Measurements from ENCODE around the gene MCCD1. TPM values are rescaled to one million over a fixed set of nuclear protein-coding genes. Genes with fewer than 3 reads are reported as not detected.

Gene MCCD1
- total and polyA plus RNA-seq, 5 donors: not detected

- ATAC-seq: no peak
- 48% methylated on average over 9 of the region's 9 CpGs for WGBS
These were observed 4.1 kb downstream of the MCCD1 start for GRCh38 chr6:31532644-31533454.

GRCh38 chr6:31533455-31533841 lies 4.7 kb downstream of the MCCD1 start:
- no peak for ATAC-seq
- no peaks in the 10 kb centered on the region for H3K4me1 ChIP-seq (ENCODE audit: control insufficient read depth, insufficient read depth, low read length)
- WGBS: 94% methylated on average over 1 of the region's 1 CpG

More at GRCh38 chr6:31532644-31533454, 4.1 kb downstream of the MCCD1 start:
- Histone ChIP-seq H3K4me1 (ENCODE audit: control insufficient read depth, insufficient read depth, low read length) (no peaks in the 10 kb centered on the region), H3K9me3 (ENCODE audit: control insufficient read depth, low read length) (no peaks in the 10 kb centered on the region), H3K4me3 (ENCODE audit: low read length) (no peak overlapping the region), H3K27me3 (ENCODE audit: control insufficient read depth, insufficient read depth) (no peaks in the 10 kb centered on the region), H3K27ac (ENCODE audit: low read length) (no peak overlapping the region)
- intact Hi-C loops (cut with DNase I): loop anchor here in 1 of 4 donors (5.0 kb wide), 1 partner anchor 41 kb away; no protein-coding TSS in a partner anchor
- no peak for DNase-seq

GRCh38 chr6:31534011-31534410 lies 5.2 kb downstream of the MCCD1 start:
- intact Hi-C loops (cut with DNase I): loop anchor here in 1 of 4 donors (5.0 kb wide), 1 partner anchor 42 kb away; no protein-coding TSS in a partner anchor
- Histone ChIP-seq H3K27ac (ENCODE audit: low read length) (no peak overlapping the region), H3K27me3 (ENCODE audit: control insufficient read depth, insufficient read depth) (no peaks in the 10 kb centered on the region), H3K9me3 (ENCODE audit: control insufficient read depth, low read length) (no peaks in the 10 kb centered on the region), H3K4me1 (ENCODE audit: control insufficient read depth, insufficient read depth, low read length) (no peaks in the 10 kb centered on the region), H3K4me3 (ENCODE audit: low read length) (no peak overlapping the region)
- no peak for ATAC-seq
- WGBS: 87% methylated on average over 6 of the region's 6 CpGs
- no peak for DNase-seq

More at GRCh38 chr6:31533455-31533841, 4.7 kb downstream of the MCCD1 start:
- Histone ChIP-seq H3K27ac (ENCODE audit: low read length) (no peak overlapping the region), H3K4me3 (ENCODE audit: low read length) (no peak overlapping the region), H3K9me3 (ENCODE audit: control insufficient read depth, low read length) (no peaks in the 10 kb centered on the region), H3K27me3 (ENCODE audit: control insufficient read depth, insufficient read depth) (no peaks in the 10 kb centered on the region)
- no peak for DNase-seq
- intact Hi-C loops (cut with DNase I): loop anchor here in 1 of 4 donors (5.0 kb wide), 1 partner anchor 41 kb away; no protein-coding TSS in a partner anchor

- no peak for DNase-seq
- intact Hi-C loops (cut with DNase I): loop anchor here in 1 of 4 donors (5.0 kb wide), 1 partner anchor 42 kb away; no protein-coding TSS in a partner anchor
These were observed 5.8 kb downstream of the MCCD1 start for GRCh38 chr6:31534521-31535040.

DNA sequence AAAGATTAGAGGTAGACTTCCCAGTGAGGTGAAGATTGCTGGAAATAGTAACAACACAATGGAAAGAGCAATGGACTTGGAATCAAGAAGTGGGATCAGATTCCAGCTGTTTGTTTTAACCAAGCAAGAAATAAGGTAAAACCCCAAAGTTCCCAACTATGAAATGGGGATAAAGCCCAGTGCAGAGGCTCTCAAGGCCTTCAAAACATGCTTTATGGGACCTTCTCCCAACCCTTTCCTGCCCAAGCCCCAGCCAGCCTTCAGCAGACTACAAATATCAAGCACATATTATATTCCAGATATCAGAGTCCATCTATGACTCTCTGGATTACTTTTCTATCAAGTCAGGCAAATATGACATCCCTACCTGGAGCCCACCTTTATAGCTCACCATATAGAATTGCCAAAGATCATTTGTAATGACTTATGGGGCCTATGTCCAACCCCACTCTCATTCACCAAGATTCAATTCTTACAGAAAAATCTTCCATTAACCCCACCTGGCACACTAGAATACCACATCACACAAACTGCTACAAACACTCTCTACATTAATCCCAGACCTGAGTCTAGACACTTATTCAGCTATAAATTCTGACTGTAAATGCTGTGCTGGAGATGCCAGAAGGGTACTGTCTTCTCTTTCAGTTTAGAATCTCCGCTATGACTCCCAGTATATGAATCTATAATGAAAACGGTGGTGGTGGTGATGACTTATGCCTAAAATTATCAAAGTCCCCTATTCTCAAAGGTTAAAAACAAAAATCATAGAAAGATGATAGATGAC lies 7.0 kb downstream of the MCCD1 start:
- no peak for ATAC-seq
- Histone ChIP-seq H3K4me1 (ENCODE audit: control insufficient read depth, insufficient read depth, low read length) (peaks cover 5% of the 10 kb centered on the region), H3K27ac (ENCODE audit: low read length) (no peak overlapping the region), H3K9me3 (ENCODE audit: control insufficient read depth, low read length) (no peaks in the 10 kb centered on the region), H3K27me3 (ENCODE audit: control insufficient read depth, insufficient read depth) (no peaks in the 10 kb centered on the region), H3K4me3 (ENCODE audit: low read length) (no peak overlapping the region)
- intact Hi-C loops (cut with DNase I): no loop called here
- 38% methylated on average over 2 of the region's 2 CpGs for WGBS
- no peak for DNase-seq

More at GRCh38 chr6:31534521-31535040, 5.8 kb downstream of the MCCD1 start:
- no peaks in the 10 kb centered on the region for H3K4me1 ChIP-seq (ENCODE audit: control insufficient read depth, insufficient read depth, low read length)
- H3K9me3 ChIP-seq (ENCODE audit: control insufficient read depth, low read length): no peaks in the 10 kb centered on the region
- H3K4me3 ChIP-seq (ENCODE audit: low read length): no peak overlapping the region
- no peaks in the 10 kb centered on the region for H3K27me3 ChIP-seq (ENCODE audit: control insufficient read depth, insufficient read depth)
- ATAC-seq: no peak
- 87% methylated on average over 24 of the region's 24 CpGs for WGBS
- H3K27ac ChIP-seq (ENCODE audit: low read length): no peak overlapping the region

- 52% methylated on average over 6 of the region's 6 CpGs for WGBS
- no peaks in the 10 kb centered on the region for H3K27me3 ChIP-seq (ENCODE audit: control insufficient read depth, insufficient read depth)
- ATAC-seq: no peak
- intact Hi-C loops (cut with DNase I): no loop called here
- no peak overlapping the region for H3K4me3 ChIP-seq (ENCODE audit: low read length)
- H3K27ac ChIP-seq (ENCODE audit: low read length): no peak overlapping the region
- no peak for DNase-seq
- H3K4me1 ChIP-seq (ENCODE audit: control insufficient read depth, insufficient read depth, low read length): peaks cover 5% of the 10 kb centered on the region
- H3K9me3 ChIP-seq (ENCODE audit: control insufficient read depth, low read length): no peaks in the 10 kb centered on the region
These were observed 10.1 kb downstream of the MCCD1 start for GRCh38 chr6:31538805-31539400.

DNA sequence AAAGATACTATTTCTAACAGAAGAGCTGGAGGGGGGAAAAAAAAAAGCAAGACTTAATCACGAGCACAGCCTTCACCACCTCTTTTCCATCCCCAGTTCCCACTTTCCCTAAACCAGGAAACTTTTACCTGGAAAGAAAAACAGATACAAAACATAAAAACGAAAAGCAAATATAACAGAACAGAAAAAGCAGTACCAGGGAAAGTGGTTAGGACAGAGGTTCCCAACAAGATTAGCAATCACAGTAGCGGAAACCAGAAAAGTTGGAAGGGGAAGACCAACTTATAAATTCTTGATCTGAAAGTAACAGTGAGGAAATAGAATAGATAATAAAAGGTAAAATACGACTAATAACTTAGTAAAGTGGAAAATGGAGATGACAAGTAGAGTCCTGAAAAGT lies 11.9 kb downstream of the MCCD1 start:
- peak overlapping the region; percentile 94 for H3K4me3 ChIP-seq (ENCODE audit: low read length)
- intact Hi-C loops (cut with DNase I): no loop called here
- H3K27ac ChIP-seq (ENCODE audit: low read length): no peak overlapping the region
- peaks cover 5% of the 10 kb centered on the region for H3K4me1 ChIP-seq (ENCODE audit: control insufficient read depth, insufficient read depth, low read length)
- WGBS: 9% methylated on average over 4 of the region's 4 CpGs
- H3K27me3 ChIP-seq (ENCODE audit: control insufficient read depth, insufficient read depth): no peaks in the 10 kb centered on the region
- ATAC-seq (no peak), DNase-seq (no peak)
- H3K9me3 ChIP-seq (ENCODE audit: control insufficient read depth, low read length): no peaks in the 10 kb centered on the region

DNA sequence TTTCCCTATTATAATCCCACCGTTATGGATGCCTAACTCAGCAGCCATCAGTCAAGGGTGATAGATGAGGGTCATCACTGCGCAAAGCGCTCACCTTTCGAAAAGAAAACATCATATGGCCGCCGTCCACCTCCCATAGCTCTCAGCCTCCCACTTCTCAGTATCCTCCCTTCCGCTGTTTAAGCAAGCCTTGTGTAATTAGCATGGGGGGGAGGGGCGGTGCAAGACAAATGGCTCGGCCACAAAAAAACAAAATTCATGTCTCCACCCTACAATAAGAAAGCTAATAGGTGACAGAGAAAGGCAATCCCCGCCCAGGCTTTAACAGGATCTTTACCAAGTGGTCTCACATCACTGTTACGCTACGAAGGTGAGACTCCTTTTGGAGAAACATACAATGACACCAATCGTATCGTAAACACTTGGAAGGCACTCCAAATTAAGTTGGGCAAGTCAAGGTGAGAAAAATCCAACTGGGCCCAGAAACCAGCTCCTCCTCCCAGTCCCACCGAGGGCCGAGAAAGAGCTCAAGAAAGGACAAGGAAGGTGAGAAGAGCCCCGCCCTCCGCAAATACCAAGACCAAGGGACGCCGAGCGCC lies 12.4 kb downstream of the MCCD1 start:
- Histone ChIP-seq H3K4me3 (ENCODE audit: low read length) (peak overlapping the region; percentile 94), H3K4me1 (ENCODE audit: control insufficient read depth, insufficient read depth, low read length) (peaks cover 5% of the 10 kb centered on the region), H3K27ac (ENCODE audit: low read length) (peak overlapping the region; percentile 87), H3K27me3 (ENCODE audit: control insufficient read depth, insufficient read depth) (no peaks in the 10 kb centered on the region), H3K9me3 (ENCODE audit: control insufficient read depth, low read length) (no peaks in the 10 kb centered on the region)
- ATAC-seq (peak; percentile 20 to 53), DNase-seq (peak in 2 of 3 donors; percentile 51 to 70)
- intact Hi-C loops (cut with DNase I): no loop called here
- 0% methylated on average over 21 of the region's 21 CpGs for WGBS

GRCh38 chr6:31541658-31542521 lies 13.1 kb downstream of the MCCD1 start, which contains the start of gene DDX39B:
DDX39B (minus strand) TSS chr6:31542003; CDS start chr6:31540532, 1,471 bp downstream.
- peak within 1 kb of the TSS; percentile 93 for H3K27ac ChIP-seq (ENCODE audit: low read length)
- peak; percentile 94 to 95 for ATAC-seq
- WGBS: under 1% methylated on average over 43 of the region's 43 CpGs
- no peaks in the 10 kb centered on the region for H3K9me3 ChIP-seq (ENCODE audit: control insufficient read depth, low read length)
- intact Hi-C loops (cut with DNase I): no loop called here
- peaks cover 5% of the 10 kb centered on the region for H3K4me1 ChIP-seq (ENCODE audit: control insufficient read depth, insufficient read depth, low read length)
- peak within 1 kb of the TSS; percentile 94 for H3K4me3 ChIP-seq (ENCODE audit: low read length)
- H3K27me3 ChIP-seq (ENCODE audit: control insufficient read depth, insufficient read depth): no peaks in the 10 kb centered on the region
- DNase-seq: peak; percentile 96 to 98 (median 98)
